H4 (cell line): ENCODE results near the gene DLG4. TPM values are rescaled to one million over a fixed set of nuclear protein-coding genes. Genes with fewer than 3 reads are reported as not detected.

Experiments used
- DNase-seq: peaks from one replicate; pipeline ENCODE4 v3.0.0-alpha.2; 2015; ENCODE audit warnings: low spot score
- total RNA-seq: library from RNA; depleted of rRNA; stranded (reverse); fragments of >200 nt; shearing (Covaris generic); gene quantifications from 2 replicates; pipeline ENCODE4 v1.2.3, GENCODE V29; 2014; rRNA removed

The DLG4 gene
- 2.3 and 3.9 TPM in 2 replicates for total RNA-seq

GRCh38 chr17:7219812-7220592 lies at the start of gene DLG4, which contains the start of gene ACADVL:
Gene DLG4 (minus strand): TSS chr17:7219836.
Gene ACADVL (plus strand): TSS chr17:7219938. CDS start chr17:7219985, 47 bp downstream.
- DNase-seq: peak; percentile 72

GRCh38 chr17:7266784-7267183 lies 47.1 kb upstream of the DLG4 start:
- no peak for DNase-seq

GRCh38 chr17:7263801-7264078 lies 44.1 kb upstream of the DLG4 start:
- no peak for DNase-seq

- DNase-seq: no peak
These were observed 43.5 kb upstream of the DLG4 start for GRCh38 chr17:7262935-7263800.

- DNase-seq: no peak
These were observed 42.7 kb upstream of the DLG4 start, which contains the start of gene CLDN7 for GRCh38 chr17:7262192-7262934. Gene CLDN7 (minus strand): TSS chr17:7262478. CDS start chr17:7262043, 435 bp downstream.

GRCh38 chr17:7261379-7262191 lies 41.9 kb upstream of the DLG4 start:
- no peak for DNase-seq

GRCh38 chr17:7260651-7261378 lies 41.2 kb upstream of the DLG4 start:
- DNase-seq: no peak

GRCh38 chr17:7260151-7260550 lies 40.5 kb upstream of the DLG4 start:
- DNase-seq: no peak

- no peak for DNase-seq
These were observed 39.9 kb upstream of the DLG4 start for GRCh38 chr17:7259555-7259889.

GRCh38 chr17:7258731-7259554 lies 39.3 kb upstream of the DLG4 start:
- peak; percentile 23 for DNase-seq

- DNase-seq: no peak
These were observed 37.3 kb upstream of the DLG4 start for GRCh38 chr17:7256766-7257456.

- no peak for DNase-seq
These were observed 34.9 kb upstream of the DLG4 start for GRCh38 chr17:7254511-7254910.

GRCh38 chr17:7253082-7253481 lies 33.4 kb upstream of the DLG4 start:
- DNase-seq: no peak

- peak; percentile 88 for DNase-seq
These were observed 32.8 kb upstream of the DLG4 start, which contains the start of gene ELP5 for GRCh38 chr17:7252176-7253043. Gene ELP5 (plus strand): TSS chr17:7252215. CDS start chr17:7252551, 336 bp downstream.

GRCh38 chr17:7251661-7252175 lies 32.1 kb upstream of the DLG4 start, which contains the start of gene CTDNEP1:
Gene CTDNEP1 (minus strand): TSS chr17:7251734. CDS start chr17:7251296, 438 bp downstream.
- DNase-seq: peak; percentile 98

GRCh38 chr17:7250695-7251627 lies 31.3 kb upstream of the DLG4 start:
- no peak for DNase-seq

- no peak for DNase-seq
These were observed 30.2 kb upstream of the DLG4 start for GRCh38 chr17:7249830-7250229.
